T-helper 2 cell treated with Interferon-gamma antibody and Interleukin-4, amounts not matched to agents 5 μg/mL and 100 μg/mL, for 36 hours (primary cell): Measurements from ENCODE around the gene CPNE6.

Experiments used
- DNase-seq: peaks from one replicate; pipeline ENCODE4 v3.0.0; 2021; ENCODE audit warnings: low spot score
- H3K27ac Mint-ChIP-seq: one replicate; pipeline ENCODE4 v1.8.0; 2021; ENCODE audit warnings: mild to moderate bottlenecking, mixed read lengths
- H3K27me3 Mint-ChIP-seq: one replicate; pipeline ENCODE4 v1.8.0; 2021; ENCODE audit warnings: low read depth, mixed read lengths
- H3K36me3 Mint-ChIP-seq: one replicate; pipeline ENCODE4 v1.8.0; 2021; ENCODE audit warnings: low read depth, mixed read lengths
- H3K4me1 Mint-ChIP-seq: one replicate; pipeline ENCODE4 v1.8.0; 2021; ENCODE audit warnings: low read depth, mixed read lengths
- H3K4me3 Mint-ChIP-seq: one replicate; pipeline ENCODE4 v1.8.0; 2022; ENCODE audit warnings: mild to moderate bottlenecking, moderate library complexity, mixed read lengths
- H3K9me3 Mint-ChIP-seq: one replicate; pipeline ENCODE4 v1.8.0; 2021; ENCODE audit warnings: mixed read lengths

CPNE6 gene

DNA sequence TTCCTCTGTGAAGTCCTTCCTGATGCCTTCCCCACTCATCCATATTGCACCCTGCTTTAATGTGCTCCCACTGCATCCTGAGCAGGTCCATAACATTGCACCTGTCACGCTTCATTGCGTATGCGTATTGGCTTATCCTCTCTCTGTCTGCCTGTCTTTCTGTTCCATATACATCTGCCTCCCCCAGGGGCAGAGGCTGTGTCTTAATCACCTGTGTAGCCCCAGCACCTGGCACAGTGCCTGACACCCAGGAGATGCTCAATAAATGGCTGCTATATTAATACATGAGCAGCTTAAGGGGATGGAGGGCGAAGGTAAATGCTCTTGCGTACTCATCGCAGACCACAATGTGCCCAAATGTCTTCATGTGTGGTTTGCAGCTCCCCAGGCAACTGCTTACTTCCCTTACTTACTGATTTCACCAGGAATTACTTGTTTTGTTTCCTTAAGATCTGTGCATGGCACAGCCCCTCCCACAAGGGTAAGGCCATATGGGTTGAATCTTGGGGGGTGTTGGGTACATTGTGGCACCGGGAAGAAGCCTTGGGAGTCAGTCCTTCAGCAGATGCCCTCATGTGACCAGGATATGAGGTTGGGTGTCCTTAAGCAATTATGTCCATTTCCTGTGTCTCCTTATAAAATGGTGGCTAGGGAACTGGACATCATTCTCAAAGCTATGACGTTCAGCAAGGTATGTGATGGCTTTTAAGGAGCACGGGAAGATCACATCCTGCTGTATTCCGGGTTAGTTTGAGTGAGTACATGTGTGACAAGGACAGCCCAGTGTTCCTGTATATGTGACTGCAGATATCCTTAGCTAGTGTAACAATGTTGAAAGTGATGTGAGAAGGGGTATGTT, 848 bp upstream of the CPNE6 start:
- DNase-seq: no peak
- Mint-ChIP-seq H3K4me1 (peaks cover 5% of the 10 kb centered on the region), H3K36me3 (no peaks in the 10 kb centered on the region), H3K27me3 (no peaks in the 10 kb centered on the region), H3K4me3 (no peak overlapping the region), H3K27ac (no peak overlapping the region), H3K9me3 (no peaks in the 10 kb centered on the region)

DNA sequence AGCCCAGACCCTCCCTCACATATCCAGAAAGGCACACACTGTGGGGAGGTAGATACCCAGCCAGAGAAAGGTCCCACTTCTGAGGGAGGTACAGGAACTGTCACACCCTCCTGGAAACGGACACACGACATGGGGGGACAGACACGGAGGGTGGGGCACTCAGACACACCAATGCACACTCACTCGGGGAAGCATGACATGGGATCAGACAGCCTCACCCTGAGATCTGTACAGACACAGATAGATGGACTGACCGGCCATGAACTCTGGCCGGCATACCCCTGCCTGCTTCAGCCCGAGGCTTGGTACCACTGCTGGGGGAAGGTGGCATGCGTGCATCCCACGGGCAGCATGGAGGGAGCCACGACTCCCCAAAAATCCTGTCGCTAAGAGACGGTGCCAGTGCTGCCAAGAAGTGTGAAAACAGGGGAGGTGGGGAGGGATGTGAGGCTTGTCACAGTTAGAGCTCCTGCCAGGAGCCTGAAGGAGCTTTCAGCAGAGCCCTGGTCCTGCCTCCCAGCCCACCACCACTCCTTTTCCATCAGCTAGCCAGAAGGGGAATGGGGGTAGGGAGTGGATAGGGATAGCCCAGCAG, 571 bp downstream of the CPNE6 start:
- Mint-ChIP-seq H3K27ac (no peak overlapping the region), H3K4me1 (peaks cover 10% of the 10 kb centered on the region), H3K36me3 (no peaks in the 10 kb centered on the region), H3K4me3 (no peak overlapping the region), H3K9me3 (no peaks in the 10 kb centered on the region), H3K27me3 (no peaks in the 10 kb centered on the region)
- DNase-seq: no peak

DNA sequence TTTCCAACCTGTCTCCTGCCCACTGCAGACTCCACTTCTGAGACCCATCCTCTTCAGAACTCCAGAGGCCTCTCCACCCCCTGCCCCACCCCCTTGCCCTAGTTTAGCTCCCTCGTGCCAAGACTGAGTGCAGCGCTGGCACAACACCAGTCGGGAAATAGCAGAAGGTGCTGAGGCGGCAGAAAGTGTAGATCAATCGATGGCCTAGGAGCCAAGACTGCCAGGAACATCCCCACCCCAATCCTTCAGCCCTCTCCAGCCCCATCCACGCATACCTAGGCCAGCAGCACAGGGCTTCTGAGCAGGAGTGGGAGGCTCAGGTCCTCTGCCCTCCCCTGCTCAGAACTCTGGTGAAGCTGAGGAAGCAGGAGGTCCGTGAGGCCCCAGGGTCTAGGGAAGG, 1.1 kb downstream of the CPNE6 start:
- Mint-ChIP-seq H3K4me3 (no peak overlapping the region), H3K27ac (no peak overlapping the region), H3K9me3 (no peaks in the 10 kb centered on the region), H3K4me1 (peaks cover 10% of the 10 kb centered on the region), H3K27me3 (no peaks in the 10 kb centered on the region), H3K36me3 (no peaks in the 10 kb centered on the region)
- no peak for DNase-seq

DNA sequence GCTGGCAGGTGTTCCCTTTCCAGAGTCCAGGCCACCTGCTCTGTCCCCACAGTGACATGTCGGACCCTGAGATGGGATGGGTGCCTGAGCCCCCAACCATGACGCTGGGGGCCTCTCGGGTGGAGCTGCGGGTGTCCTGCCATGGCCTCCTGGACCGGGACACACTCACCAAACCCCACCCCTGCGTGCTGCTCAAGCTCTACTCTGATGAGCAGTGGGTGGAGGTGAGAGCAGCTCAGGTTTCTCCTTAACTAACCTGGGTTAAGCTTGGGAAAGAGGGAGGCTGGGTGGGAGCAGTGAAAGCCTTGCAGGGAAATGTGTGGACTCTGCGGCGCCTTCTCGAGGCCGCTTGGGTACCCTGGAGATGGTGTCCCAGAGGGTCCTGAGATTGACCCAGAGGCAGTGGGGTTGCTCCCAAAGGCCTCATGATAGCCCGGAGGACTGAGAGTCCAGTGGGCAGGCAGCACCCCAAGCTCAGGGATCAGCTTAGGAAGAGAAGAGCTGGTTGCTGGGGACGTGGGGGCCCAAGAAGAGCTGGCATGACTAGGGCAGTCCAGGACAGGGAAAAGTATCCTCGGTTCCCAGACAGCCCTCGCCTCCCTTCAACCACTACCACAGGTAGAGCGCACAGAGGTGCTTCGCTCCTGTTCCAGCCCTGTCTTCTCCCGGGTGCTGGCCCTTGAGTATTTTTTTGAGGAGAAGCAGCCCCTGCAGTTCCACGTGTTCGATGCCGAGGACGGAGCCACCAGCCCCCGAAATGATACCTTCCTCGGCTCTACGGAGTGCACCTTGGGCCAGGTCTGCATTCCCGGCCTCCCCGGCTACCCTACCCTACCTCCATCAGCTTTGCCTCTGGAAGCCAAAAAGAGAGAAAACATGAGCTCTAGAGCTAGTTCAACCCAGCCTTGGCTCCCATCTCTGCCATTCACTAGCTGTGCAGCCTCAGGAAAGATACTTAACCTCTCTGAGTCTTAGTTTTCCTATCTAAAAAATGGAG, 1.8 kb downstream of the CPNE6 start:
- Mint-ChIP-seq H3K36me3 (no peaks in the 10 kb centered on the region), H3K9me3 (no peaks in the 10 kb centered on the region), H3K27ac (no peak overlapping the region), H3K4me1 (peaks cover 10% of the 10 kb centered on the region), H3K4me3 (no peak overlapping the region), H3K27me3 (no peaks in the 10 kb centered on the region)
- no peak for DNase-seq

DNA sequence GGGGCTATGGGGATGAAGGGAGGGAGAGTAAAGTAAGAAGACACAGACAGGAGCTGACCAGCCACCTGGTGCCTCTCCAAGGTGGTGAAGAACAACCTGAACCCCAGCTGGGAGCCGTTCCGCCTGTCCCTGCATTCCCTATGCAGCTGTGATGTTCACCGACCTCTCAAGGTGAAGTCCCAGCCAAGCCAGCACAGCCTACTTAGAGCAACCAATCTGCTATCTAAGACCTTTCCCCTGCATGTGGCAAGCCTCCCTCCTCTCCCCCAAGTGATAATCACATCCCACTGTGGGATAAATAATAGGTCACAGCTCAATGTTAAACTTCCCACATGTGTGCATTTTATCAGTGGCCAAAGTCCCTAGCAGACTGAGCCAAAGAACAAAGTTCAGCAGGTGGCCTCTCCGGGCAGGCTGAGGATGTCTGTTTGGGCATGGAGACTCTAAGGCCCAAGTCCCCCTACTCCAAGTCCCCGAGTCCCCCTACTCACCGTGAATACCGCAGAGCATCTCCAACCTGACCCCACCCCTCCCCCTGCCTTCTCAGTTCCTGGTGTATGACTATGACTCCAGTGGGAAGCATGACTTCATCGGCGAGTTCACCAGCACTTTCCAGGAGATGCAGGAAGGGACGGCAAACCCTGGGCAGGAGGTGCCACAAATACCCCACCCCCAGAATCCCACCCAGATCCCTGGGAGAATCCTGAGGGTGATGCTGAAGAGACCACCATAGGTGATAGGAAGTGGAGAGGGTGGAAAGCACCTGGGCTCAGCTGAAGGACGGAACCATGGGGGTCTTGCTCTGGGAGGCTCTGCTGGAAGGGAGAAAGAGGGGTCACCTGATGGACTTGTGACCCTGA, 3.5 kb downstream of the CPNE6 start:
- Mint-ChIP-seq H3K27me3 (no peaks in the 10 kb centered on the region), H3K4me1 (peaks cover 12% of the 10 kb centered on the region), H3K27ac (peak overlapping the region; percentile 23), H3K9me3 (no peaks in the 10 kb centered on the region), H3K36me3 (no peaks in the 10 kb centered on the region), H3K4me3 (no peak overlapping the region)
- no peak for DNase-seq

DNA sequence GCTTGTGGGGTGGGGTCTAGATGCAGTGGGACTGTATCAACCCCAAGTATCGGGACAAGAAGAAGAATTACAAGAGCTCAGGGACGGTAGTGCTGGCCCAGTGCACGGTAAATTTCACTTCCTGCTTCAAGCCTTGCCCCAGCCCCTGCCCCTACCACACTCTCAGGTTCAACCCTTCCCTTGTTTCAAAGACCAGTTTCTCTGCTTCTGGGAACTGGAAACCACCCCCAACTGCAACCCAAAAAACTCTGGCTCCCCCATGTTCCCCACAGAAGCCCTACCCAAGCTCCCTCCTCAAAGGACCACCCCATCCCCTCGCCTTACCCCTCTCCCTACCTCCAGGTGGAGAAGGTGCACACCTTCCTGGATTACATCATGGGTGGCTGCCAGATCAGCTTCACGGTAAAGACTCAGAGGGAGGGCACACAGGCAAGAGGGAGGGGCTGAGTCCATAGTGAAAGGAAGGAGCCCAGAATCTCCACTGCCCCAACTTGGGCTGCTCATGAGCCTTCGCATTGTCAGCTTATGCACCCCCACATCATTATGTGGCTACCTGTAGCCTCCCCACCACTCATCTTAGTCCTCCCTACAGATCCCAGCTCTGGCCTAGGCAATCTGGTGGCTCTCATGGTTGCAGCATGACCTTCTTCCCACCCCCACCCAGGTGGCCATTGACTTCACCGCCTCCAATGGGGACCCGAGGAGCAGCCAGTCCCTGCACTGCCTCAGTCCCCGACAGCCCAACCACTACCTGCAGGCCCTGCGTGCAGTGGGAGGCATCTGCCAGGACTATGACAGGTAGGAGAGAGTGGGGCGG, 4.3 kb downstream of the CPNE6 start:
- Mint-ChIP-seq H3K36me3 (no peaks in the 10 kb centered on the region), H3K4me1 (peaks cover 19% of the 10 kb centered on the region), H3K27me3 (no peaks in the 10 kb centered on the region), H3K27ac (peak overlapping the region; percentile 23), H3K9me3 (no peaks in the 10 kb centered on the region), H3K4me3 (peak overlapping the region; percentile 34)
- DNase-seq: no peak

DNA sequence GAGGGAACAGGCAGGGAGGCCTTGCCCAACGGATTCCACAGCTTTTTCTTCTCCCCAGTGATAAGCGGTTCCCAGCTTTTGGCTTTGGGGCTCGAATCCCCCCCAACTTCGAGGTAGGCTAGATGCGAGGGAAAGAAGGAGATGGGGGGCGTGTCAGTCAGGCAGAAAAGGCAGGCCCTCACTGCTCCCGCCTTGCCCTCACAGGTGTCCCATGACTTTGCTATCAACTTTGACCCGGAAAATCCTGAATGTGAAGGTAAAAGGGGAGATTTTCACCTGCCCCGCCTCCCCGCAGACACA, 4.9 kb downstream of the CPNE6 start:
- H3K4me3 Mint-ChIP-seq: no peak overlapping the region
- H3K4me1 Mint-ChIP-seq: peaks cover 22% of the 10 kb centered on the region
- H3K27ac Mint-ChIP-seq: no peak overlapping the region
- no peaks in the 10 kb centered on the region for H3K9me3 Mint-ChIP-seq
- no peaks in the 10 kb centered on the region for H3K36me3 Mint-ChIP-seq
- DNase-seq: no peak
- H3K27me3 Mint-ChIP-seq: no peaks in the 10 kb centered on the region

DNA sequence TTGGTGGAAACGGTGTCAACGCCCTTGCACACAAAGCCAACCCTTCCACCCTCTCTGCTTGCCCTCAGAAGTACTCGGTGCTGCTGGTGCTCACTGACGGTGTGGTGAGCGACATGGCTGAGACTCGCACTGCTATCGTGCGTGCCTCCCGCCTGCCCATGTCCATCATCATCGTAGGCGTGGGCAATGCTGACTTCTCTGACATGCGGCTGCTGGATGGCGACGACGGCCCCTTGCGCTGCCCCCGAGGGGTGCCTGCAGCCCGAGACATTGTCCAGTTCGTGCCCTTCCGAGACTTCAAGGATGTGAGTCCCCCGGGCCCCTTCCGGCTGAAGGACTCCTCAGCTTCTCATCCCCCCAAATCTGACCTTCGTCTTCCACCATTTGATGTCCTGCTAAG, 5.7 kb downstream of the CPNE6 start:
- no peak for DNase-seq
- H3K27ac Mint-ChIP-seq: no peak overlapping the region
- H3K4me1 Mint-ChIP-seq: peaks cover 26% of the 10 kb centered on the region
- H3K9me3 Mint-ChIP-seq: no peaks in the 10 kb centered on the region
- H3K4me3 Mint-ChIP-seq: no peak overlapping the region
- peaks cover 3% of the 10 kb centered on the region for H3K27me3 Mint-ChIP-seq
- H3K36me3 Mint-ChIP-seq: no peaks in the 10 kb centered on the region

DNA sequence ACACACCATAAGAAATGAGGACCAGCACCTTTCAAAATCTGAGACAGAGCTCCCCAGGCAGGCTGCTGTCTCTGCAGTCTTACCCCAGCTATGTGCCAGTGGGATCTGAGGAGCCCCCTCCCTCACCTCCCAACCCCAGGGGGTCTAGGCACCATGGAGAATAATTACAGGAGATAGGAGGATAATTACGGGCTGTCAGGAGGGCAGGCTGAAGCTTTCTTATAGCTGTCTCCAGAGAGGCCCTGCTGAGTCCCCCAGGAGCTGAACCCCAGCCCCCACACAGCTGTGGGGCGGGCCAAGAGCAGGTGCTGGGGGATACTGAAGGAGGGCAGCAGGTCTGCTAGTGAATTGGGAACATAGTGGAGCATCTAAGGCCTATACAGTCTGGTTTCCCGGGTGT, 6.8 kb downstream of the CPNE6 start:
- Mint-ChIP-seq H3K9me3 (no peaks in the 10 kb centered on the region), H3K4me1 (peaks cover 29% of the 10 kb centered on the region), H3K27ac (no peak overlapping the region), H3K36me3 (no peaks in the 10 kb centered on the region), H3K27me3 (peaks cover 5% of the 10 kb centered on the region), H3K4me3 (no peak overlapping the region)
- DNase-seq: no peak

DNA sequence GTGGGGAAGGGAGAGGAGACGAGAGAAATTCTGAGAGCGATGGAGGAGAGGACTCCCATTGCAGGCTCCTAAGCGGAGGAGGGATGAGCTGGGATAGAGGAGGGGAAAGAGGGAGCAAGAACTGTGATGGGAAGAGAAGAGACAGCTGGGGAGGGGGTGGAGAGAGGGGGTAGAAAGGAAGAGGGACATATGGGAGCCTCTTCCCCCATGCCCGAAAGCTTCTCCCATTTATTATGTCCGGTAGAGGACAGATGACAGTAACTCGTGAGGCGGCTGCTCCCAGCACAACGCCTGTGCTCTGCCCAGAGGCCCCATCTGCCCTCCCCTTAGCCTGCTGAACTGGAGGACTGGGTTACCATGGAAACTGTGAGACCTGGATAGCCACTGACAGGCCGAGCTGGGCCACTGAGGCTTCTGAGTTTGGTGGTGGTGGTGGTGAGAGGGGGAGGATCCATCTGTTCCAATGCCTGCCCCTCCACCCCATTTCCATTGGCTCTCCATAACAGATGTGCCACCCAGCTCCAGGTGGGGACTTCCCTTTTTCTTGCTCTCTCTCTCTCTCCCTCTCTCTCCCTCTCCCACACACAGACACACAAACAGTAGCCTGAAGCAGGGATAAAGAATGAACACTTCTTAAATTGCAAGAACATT, 8.3 kb downstream of the CPNE6 start:
- H3K4me1 Mint-ChIP-seq: peaks cover 29% of the 10 kb centered on the region

DNA sequence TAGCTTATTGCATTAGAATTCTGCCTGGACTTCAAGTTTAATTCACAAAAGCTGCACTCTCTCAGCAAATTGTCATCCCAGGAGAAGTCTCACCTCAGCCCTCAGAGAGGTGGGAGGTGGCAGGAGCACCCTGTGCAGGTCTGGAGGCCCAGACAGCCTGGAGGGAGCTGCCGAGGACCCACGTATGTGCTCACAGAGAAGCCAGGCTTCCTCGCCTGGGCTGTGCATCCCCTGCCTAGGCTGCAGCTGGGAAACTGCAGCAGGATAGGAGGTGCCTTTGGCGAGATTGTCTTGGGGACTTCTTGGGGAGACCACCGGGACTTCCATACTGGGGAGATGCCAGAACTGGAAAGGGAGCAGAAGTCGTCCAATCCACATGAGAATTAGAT, 8.8 kb downstream of the CPNE6 start:
- no peaks in the 10 kb centered on the region for H3K9me3 Mint-ChIP-seq
- peaks cover 27% of the 10 kb centered on the region for H3K4me1 Mint-ChIP-seq
- peak overlapping the region; percentile 74 for H3K27ac Mint-ChIP-seq
- DNase-seq: no peak
- H3K36me3 Mint-ChIP-seq: no peaks in the 10 kb centered on the region
- H3K4me3 Mint-ChIP-seq: peak overlapping the region; percentile 82
- H3K27me3 Mint-ChIP-seq: peaks cover 5% of the 10 kb centered on the region

More for the DNA sequence above, 8.3 kb downstream of the CPNE6 start:
- Mint-ChIP-seq H3K4me3 (no peak overlapping the region), H3K9me3 (no peaks in the 10 kb centered on the region), H3K27ac (peak overlapping the region; percentile 58), H3K36me3 (no peaks in the 10 kb centered on the region), H3K27me3 (peaks cover 5% of the 10 kb centered on the region)
- DNase-seq: no peak

DNA sequence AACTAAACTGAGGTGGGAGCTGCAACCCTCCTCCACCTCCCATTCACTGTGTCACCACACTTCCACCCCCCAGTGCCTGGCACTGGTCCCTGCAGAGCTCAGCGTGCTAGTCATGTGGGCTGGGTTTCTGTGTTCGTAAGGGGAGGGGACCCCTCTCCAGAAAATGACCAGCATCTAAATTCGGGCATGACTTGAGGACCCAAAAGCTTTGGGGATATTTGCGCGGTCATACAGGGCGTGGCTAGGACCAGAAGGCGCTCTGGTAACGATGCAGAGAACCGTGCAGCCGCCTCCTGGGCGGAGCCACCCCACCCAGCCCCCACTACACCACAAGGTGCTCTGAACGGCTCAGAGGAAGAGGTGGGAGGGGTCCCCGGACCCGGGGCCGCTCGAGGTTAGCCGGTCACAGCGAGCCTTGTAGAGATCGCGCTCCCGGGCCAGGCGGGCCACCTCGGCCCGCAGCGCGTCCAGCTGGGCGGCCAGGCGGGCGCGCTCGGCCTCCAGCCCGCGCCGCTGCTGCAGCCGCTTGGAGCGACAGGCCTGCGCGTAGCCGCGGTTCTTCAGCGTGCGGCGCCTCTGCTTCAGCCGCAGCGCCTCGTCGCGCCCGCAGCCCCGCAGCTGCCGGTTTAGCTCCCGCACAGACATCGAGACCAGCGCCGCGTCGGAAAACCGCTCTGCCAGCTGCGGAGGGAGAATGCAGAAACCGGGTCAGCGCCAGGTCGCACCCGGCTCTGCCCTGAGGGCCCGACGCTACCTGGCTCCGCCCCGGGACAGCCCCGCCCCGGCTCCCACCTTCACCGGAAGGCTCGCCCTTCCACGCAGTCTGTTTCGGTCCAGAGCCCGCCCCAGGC, 9.8 kb downstream of the CPNE6 start:
- peak overlapping the region; percentile 82 for H3K4me3 Mint-ChIP-seq
- H3K27me3 Mint-ChIP-seq: peaks cover 5% of the 10 kb centered on the region
- H3K27ac Mint-ChIP-seq: peak overlapping the region; percentile 74
- H3K9me3 Mint-ChIP-seq: no peaks in the 10 kb centered on the region
- peak; percentile 81 for DNase-seq
- H3K36me3 Mint-ChIP-seq: no peaks in the 10 kb centered on the region
- H3K4me1 Mint-ChIP-seq: peaks cover 19% of the 10 kb centered on the region
